Measurements from ENCODE around the gene NRXN3.
"Not testable (repeated sequence)": the region's sequence is repeated elsewhere in the genome, so short reads cannot be mapped to it uniquely, and the experiment has no call there.

The NRXN3 gene

DNA sequence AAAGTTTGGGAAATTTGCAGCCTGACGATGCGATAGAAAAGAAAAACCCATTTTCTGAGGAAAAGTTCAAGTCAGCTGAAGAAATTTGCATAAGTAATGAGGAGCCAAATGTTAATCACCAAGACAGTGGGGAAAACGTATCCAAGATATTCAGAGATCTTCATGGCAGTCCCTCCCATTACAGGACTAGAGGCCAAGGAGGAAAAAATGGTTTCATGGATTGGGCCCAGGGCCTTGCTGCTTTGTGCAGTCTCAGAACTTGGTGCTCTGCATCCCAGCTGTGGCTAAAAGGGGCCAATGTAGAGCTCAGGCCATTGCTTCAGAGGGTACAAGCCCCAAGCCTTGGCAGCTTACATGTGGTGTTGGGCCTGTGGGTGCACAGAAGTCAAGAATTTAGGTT lies 403.6 kb downstream of the NRXN3 start:
- CTCF ChIA-PET = interaction anchor here (0.6 kb wide), 1 partner anchor 13 kb away, joined by 5 read pairs; no protein-coding TSS in a partner anchor
- POLR2A ChIA-PET; H3K36me3 ChIP-seq (ENCODE audit: control insufficient read depth in 2 of 2, insufficient read depth in 1 of 2, low read length in 2 of 2); H3K4me1 ChIP-seq (ENCODE audit: control insufficient read depth, insufficient read depth, low read length); H3K27ac ChIP-seq (ENCODE audit: extremely low read depth, low read depth, low read length); H3K9me3 ChIP-seq (ENCODE audit: control insufficient read depth, insufficient read depth, low read depth, low read length); H3K4me3 ChIP-seq (ENCODE audit: low read depth, low read length): not testable (repeated sequence)
- peak; percentile 83 for TF ChIP-seq ZNF585B (tag by site-specific recombination; IDR thresholded peaks at IDR 0.05)

DNA sequence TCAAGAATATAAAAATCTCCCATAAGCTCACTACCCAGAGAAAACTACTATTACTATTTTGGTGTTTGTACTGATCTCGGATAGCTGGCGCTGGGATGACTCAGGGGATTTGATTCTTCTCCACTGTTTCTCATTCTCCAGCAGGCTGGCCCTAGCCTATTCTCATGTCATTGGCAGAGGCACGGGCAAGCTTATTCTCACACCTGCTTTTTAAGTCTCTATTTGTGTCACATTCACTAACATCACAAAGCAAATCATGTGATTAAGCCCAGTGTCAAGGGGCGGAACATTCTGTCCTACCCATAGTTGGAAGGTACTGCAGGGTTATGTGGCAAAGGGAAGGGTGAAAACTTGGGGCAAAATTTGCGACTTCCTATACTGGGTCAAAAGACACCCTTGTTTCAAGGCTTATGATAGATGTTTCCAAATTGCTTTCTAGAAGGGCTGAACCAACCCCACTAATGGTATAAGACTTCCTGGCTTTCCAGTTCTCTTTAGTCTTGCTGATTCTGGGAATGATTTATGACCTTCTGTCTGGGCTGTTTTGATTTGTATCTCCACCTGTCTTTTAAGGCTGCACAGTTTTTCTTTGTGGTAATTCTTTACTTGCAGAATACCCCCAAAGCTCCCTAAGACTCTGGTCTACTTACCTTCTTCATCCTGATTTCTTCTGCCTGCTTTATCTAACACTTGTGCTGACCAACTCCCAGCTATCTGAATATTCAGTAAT lies 406.4 kb downstream of the NRXN3 start:
- Histone ChIP-seq H3K9me3 (ENCODE audit: control insufficient read depth, insufficient read depth, low read depth, low read length) (no peaks in the 10 kb centered on the region), H3K4me3 (ENCODE audit: low read depth, low read length) (no peak overlapping the region), H3K36me3 (ENCODE audit: control insufficient read depth in 2 of 2, insufficient read depth in 1 of 2, low read length in 2 of 2) (no peaks in the 10 kb centered on the region), H3K27ac (ENCODE audit: extremely low read depth, low read depth, low read length) (no peak overlapping the region), H3K4me1 (ENCODE audit: control insufficient read depth, insufficient read depth, low read length) (no peaks in the 10 kb centered on the region)
- POLR2A ChIA-PET = no interaction called here
- CTCF ChIA-PET = interaction anchor here (0.5 to 2.2 kb wide), 3 partner anchors 10 to 558 kb away, joined by 3 to 22 read pairs (median 3); no protein-coding TSS in a partner anchor
- TF ChIP-seq ZNF529 (tag by site-specific recombination; IDR thresholded peaks at IDR 0.05; ENCODE audit: insufficient replicate concordance) (no peak), ZNF174 (tag by site-specific recombination; IDR thresholded peaks at IDR 0.05) (no peak), ZEB2 (tag by site-specific recombination; IDR thresholded peaks at IDR 0.05) (no peak), ZFP69B (tag by site-specific recombination; IDR thresholded peaks at IDR 0.05) (no peak), ZBTB7A (tag by site-specific recombination; IDR thresholded peaks at IDR 0.05; ENCODE audit: low read depth) (no peak), ZNF629 (tag by site-specific recombination; IDR thresholded peaks at IDR 0.05) (no peak), ZNF473 (tag by site-specific recombination; IDR thresholded peaks at IDR 0.05) (no peak)
- TF ChIP-seq, protein P1, sequence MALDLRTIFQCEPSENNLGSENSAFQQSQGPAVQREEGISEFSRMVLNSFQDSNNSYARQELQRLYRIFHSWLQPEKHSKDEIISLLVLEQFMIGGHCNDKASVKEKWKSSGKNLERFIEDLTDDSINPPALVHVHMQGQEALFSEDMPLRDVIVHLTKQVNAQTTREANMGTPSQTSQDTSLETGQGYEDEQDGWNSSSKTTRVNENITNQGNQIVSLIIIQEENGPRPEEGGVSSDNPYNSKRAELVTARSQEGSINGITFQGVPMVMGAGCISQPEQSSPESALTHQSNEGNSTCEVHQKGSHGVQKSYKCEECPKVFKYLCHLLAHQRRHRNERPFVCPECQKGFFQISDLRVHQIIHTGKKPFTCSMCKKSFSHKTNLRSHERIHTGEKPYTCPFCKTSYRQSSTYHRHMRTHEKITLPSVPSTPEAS (tag by site-specific recombination; IDR thresholded peaks at IDR 0.05) = no peak
- TF ChIP-seq, protein P2, sequence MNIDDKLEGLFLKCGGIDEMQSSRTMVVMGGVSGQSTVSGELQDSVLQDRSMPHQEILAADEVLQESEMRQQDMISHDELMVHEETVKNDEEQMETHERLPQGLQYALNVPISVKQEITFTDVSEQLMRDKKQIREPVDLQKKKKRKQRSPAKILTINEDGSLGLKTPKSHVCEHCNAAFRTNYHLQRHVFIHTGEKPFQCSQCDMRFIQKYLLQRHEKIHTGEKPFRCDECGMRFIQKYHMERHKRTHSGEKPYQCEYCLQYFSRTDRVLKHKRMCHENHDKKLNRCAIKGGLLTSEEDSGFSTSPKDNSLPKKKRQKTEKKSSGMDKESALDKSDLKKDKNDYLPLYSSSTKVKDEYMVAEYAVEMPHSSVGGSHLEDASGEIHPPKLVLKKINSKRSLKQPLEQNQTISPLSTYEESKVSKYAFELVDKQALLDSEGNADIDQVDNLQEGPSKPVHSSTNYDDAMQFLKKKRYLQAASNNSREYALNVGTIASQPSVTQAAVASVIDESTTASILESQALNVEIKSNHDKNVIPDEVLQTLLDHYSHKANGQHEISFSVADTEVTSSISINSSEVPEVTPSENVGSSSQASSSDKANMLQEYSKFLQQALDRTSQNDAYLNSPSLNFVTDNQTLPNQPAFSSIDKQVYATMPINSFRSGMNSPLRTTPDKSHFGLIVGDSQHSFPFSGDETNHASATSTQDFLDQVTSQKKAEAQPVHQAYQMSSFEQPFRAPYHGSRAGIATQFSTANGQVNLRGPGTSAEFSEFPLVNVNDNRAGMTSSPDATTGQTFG (tag by site-specific recombination; IDR thresholded peaks at IDR 0.05; ENCODE audit: borderline replicate concordance) = no peak
- TF ChIP-seq, protein P3, sequence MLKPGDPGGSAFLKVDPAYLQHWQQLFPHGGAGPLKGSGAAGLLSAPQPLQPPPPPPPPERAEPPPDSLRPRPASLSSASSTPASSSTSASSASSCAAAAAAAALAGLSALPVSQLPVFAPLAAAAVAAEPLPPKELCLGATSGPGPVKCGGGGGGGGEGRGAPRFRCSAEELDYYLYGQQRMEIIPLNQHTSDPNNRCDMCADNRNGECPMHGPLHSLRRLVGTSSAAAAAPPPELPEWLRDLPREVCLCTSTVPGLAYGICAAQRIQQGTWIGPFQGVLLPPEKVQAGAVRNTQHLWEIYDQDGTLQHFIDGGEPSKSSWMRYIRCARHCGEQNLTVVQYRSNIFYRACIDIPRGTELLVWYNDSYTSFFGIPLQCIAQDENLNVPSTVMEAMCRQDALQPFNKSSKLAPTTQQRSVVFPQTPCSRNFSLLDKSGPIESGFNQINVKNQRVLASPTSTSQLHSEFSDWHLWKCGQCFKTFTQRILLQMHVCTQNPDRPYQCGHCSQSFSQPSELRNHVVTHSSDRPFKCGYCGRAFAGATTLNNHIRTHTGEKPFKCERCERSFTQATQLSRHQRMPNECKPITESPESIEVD (tag by site-specific recombination; IDR thresholded peaks at IDR 0.05) = no peak

DNA sequence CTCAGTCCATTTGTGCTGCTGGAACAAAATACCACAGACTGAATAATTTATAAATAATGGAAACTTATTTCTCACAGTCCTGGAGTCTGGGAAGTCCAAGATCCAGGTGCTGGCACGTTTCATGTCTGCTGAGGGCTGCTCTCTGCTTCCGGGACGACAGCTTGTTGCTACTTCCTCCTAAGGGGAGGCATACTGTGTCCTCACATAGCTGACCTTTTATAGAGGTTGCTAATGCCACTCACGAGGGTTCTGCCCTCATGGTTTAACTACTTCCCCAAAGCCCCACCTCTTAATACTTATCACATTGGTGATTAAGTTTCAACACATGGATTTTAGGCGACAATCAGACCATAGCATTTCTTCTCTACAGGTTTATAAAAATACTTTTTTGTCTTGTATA lies 411.1 kb downstream of the NRXN3 start:
- no peaks in the 10 kb centered on the region for H3K9me3 ChIP-seq (ENCODE audit: control insufficient read depth, insufficient read depth, low read depth, low read length)
- no peaks in the 10 kb centered on the region for H3K4me1 ChIP-seq (ENCODE audit: control insufficient read depth, insufficient read depth, low read length)
- H3K27ac ChIP-seq (ENCODE audit: extremely low read depth, low read depth, low read length) = no peak overlapping the region
- ChIA-PET CTCF (interaction anchor here (0.8 to 2.9 kb wide), 3 partner anchors 15 to 93 kb away, joined by 3 to 13 read pairs (median 3); no protein-coding TSS in a partner anchor), POLR2A (no interaction called here)
- H3K36me3 ChIP-seq (ENCODE audit: control insufficient read depth in 2 of 2, insufficient read depth in 1 of 2, low read length in 2 of 2) = no peaks in the 10 kb centered on the region
- no peak overlapping the region for H3K4me3 ChIP-seq (ENCODE audit: low read depth, low read length)
- TF ChIP-seq ZNF560 (tag by site-specific recombination; IDR thresholded peaks at IDR 0.05; ENCODE audit: borderline replicate concordance) (no peak), ZNF302 (tag by site-specific recombination; IDR thresholded peaks at IDR 0.05; ENCODE audit: low read depth) (no peak), GLIS2 (tag by site-specific recombination; IDR thresholded peaks at IDR 0.05) (no peak), ZNF654 (tag by site-specific recombination; IDR thresholded peaks at IDR 0.05; ENCODE audit: low read depth) (no peak), ZNF221 (tag by site-specific recombination; IDR thresholded peaks at IDR 0.05; ENCODE audit: borderline replicate concordance) (no peak), ZNF776 (tag by site-specific recombination; IDR thresholded peaks at IDR 0.05; ENCODE audit: borderline replicate concordance) (no peak), SALL2 (tag by site-specific recombination; IDR thresholded peaks at IDR 0.05; ENCODE audit: borderline replicate concordance) (no peak), ZNF248 (tag by site-specific recombination; IDR thresholded peaks at IDR 0.05) (no peak), ZNF366 (tag by site-specific recombination; conservative IDR thresholded peaks at IDR 0.05) (no peak), MEIS1 (CRISPR knock-in tag; IDR thresholded peaks at IDR 0.05; ENCODE audit: borderline replicate concordance) (no peak), REPIN1 (tag by site-specific recombination; IDR thresholded peaks at IDR 0.05; ENCODE audit: low read depth) (no peak)
- TF ChIP-seq, protein P4, sequence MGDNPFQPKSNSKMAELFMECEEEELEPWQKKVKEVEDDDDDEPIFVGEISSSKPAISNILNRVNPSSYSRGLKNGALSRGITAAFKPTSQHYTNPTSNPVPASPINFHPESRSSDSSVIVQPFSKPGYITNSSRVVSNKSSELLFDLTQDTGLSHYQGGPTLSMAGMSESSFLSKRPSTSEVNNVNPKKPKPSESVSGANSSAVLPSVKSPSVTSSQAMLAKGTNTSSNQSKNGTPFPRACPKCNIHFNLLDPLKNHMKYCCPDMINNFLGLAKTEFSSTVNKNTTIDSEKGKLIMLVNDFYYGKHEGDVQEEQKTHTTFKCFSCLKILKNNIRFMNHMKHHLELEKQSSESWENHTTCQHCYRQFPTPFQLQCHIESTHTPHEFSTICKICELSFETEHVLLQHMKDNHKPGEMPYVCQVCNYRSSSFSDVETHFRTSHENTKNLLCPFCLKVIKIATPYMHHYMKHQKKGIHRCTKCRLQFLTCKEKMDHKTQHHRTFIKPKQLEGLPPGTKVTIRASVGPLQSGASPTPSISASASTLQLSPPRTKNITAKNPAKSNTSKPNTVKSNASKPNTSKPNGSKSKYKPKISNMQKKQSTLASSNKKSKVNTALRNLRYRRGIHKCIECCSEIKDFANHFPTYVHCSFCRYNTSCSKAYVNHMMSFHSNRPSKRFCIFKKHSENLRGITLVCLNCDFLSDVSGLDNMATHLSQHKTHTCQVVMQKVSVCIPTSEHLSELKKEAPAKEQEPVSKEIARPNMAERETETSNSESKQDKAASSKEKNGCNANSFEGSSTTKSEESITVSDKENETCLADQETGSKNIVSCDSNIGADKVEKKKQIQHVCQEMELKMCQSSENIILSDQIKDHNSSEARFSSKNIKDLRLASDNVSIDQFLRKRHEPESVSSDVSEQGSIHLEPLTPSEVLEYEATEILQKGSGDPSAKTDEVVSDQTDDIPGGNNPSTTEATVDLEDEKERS (tag by site-specific recombination; IDR thresholded peaks at IDR 0.05) = no peak
